Astrocyte (in vitro differentiated cells and primary cell): Measurements from ENCODE around the gene BUB1B. TPM values are rescaled to one million over a fixed set of nuclear protein-coding genes. Genes with fewer than 3 reads are reported as not detected.
"Not testable (repeated sequence)": the region's sequence is repeated elsewhere in the genome, so short reads cannot be mapped to it uniquely, and the experiment has no call there.

Source experiments
- DNase-seq: peaks from one replicate; pipeline ENCODE4 v3.0.0-alpha.2; 2010; ENCODE audit warnings: low read depth
- FAIRE-seq: peaks from 2 replicates; lab custom pipeline; 2011; peaks lifted over from hg19 to GRCh38; lab: Jason Lieb, UNC
- H2AFZ ChIP-seq: 2 replicates; pipeline ENCODE4 v1.6.0; 2012; ENCODE audit warnings: low read depth, low read length, inconsistent platforms
- H3K27ac ChIP-seq: 2 replicates; pipeline ENCODE4 v1.5.1; 2011; ENCODE audit warnings: low read depth, low read length, inconsistent platforms
- H3K27me3 ChIP-seq: 2 replicates; pipeline ENCODE4 v1.6.0; 2011; ENCODE audit warnings: low read length, inconsistent platforms; ENCODE audit not compliant: insufficient read depth
- H3K36me3 ChIP-seq: 2 replicates; pipeline ENCODE4 v1.5.1; 2011; ENCODE audit warnings: low read length, inconsistent platforms; ENCODE audit not compliant: insufficient read depth
- H3K4me1 ChIP-seq: 2 replicates; pipeline ENCODE4 v1.5.1; 2011; ENCODE audit warnings: low read length, inconsistent platforms; ENCODE audit not compliant: insufficient read depth
- H3K4me2 ChIP-seq: 2 replicates; pipeline ENCODE4 v1.6.0; 2012; ENCODE audit warnings: low read length, inconsistent platforms
- H3K4me3 ChIP-seq: 2 replicates; pipeline ENCODE4 v1.5.1; 2011; ENCODE audit warnings: low read depth, mild to moderate bottlenecking, low read length, inconsistent platforms; ENCODE audit not compliant: insufficient read depth
- H3K79me2 ChIP-seq: 2 replicates; pipeline ENCODE4 v1.6.0; 2012; ENCODE audit warnings: mild to moderate bottlenecking, low read length, inconsistent platforms; ENCODE audit not compliant: insufficient read depth
- H3K9ac ChIP-seq: 2 replicates; pipeline ENCODE4 v1.6.0; 2012; ENCODE audit warnings: mild to moderate bottlenecking, low read length, inconsistent platforms
- H3K9me3 ChIP-seq: 2 replicates; pipeline ENCODE4 v1.5.1; 2012; ENCODE audit warnings: low read depth, mild to moderate bottlenecking, low read length, inconsistent platforms; ENCODE audit not compliant: insufficient read depth
- H4K20me1 ChIP-seq: 2 replicates; pipeline ENCODE4 v1.6.0; 2012; ENCODE audit warnings: low read length, inconsistent platforms; ENCODE audit not compliant: insufficient read depth
- H3K27ac Mint-ChIP-seq: one replicate; pipeline ENCODE4 v1.8.0; 2021; ENCODE audit warnings: mild to moderate bottlenecking, mixed read lengths; ENCODE audit not compliant: unreplicated experiment
- H3K27me3 Mint-ChIP-seq: one replicate; pipeline ENCODE4 v1.8.0; 2021; ENCODE audit warnings: low read depth, mixed read lengths; ENCODE audit not compliant: unreplicated experiment
- H3K36me3 Mint-ChIP-seq: one replicate; pipeline ENCODE4 v1.8.0; 2021; ENCODE audit warnings: low read depth, mixed read lengths; ENCODE audit not compliant: unreplicated experiment
- H3K4me1 Mint-ChIP-seq: one replicate; pipeline ENCODE4 v1.8.0; 2021; ENCODE audit warnings: low read depth, mixed read lengths; ENCODE audit not compliant: unreplicated experiment
- H3K4me3 Mint-ChIP-seq: one replicate; pipeline ENCODE4 v1.8.0; 2021; ENCODE audit warnings: mild to moderate bottlenecking, moderate library complexity, mixed read lengths; ENCODE audit not compliant: unreplicated experiment
- H3K9me3 Mint-ChIP-seq: one replicate; pipeline ENCODE4 v1.8.0; 2021; ENCODE audit warnings: mild to moderate bottlenecking, mixed read lengths; ENCODE audit not compliant: unreplicated experiment
- CTCF ChIP-seq: IDR thresholded peaks from 2 replicates; pipeline ENCODE4 v1.5.1; 2011; ENCODE audit warnings: low read depth, mild to moderate bottlenecking, inconsistent platforms, low read length, moderate library complexity; ENCODE audit not compliant: insufficient read depth
- EZH2 ChIP-seq: IDR thresholded peaks from 2 replicates; pipeline ENCODE4 v1.6.1; 2012; ENCODE audit warnings: mild to moderate bottlenecking, low read length, inconsistent platforms; ENCODE audit not compliant: insufficient read depth
- total RNA-seq: library from RNA; stranded (reverse); gene quantifications from 2 replicates; pipeline ENCODE4 v1.2.1, GENCODE V29; 2021

Gene BUB1B
- total RNA-seq, 1 donor from 2014 or later: 5.2 TPM

- H3K27me3 ChIP-seq: no peaks in the 10 kb centered on the region
- no peaks in the 10 kb centered on the region for H4K20me1 ChIP-seq
- H3K4me2 ChIP-seq: peak overlapping the region; percentile 89
- Mint-ChIP-seq H3K4me3 (no peak overlapping the region), H3K27me3 (peaks cover 1% of the 10 kb centered on the region), H3K4me1 (no peaks in the 10 kb centered on the region), H3K9me3 (peaks cover 2% of the 10 kb centered on the region), H3K27ac (no peak overlapping the region), H3K36me3 (no peaks in the 10 kb centered on the region)
- FAIRE-seq: no peak
- peak overlapping the region; percentile 96 for H2AFZ ChIP-seq
- H3K9ac ChIP-seq: peak overlapping the region; percentile 86
- peak overlapping the region; percentile 97 for H3K4me3 ChIP-seq
- peak overlapping the region; percentile 67 for H3K27ac ChIP-seq
- H3K36me3 ChIP-seq: peaks cover 5% of the 10 kb centered on the region
- DNase-seq: no peak
- peaks cover 9% of the 10 kb centered on the region for H3K4me1 ChIP-seq
- peaks cover 55% of the 10 kb centered on the region for H3K79me2 ChIP-seq
- TF ChIP-seq EZH2 (no peak), CTCF (no peak)
- no peaks in the 10 kb centered on the region for H3K9me3 ChIP-seq
These were observed 973 bp downstream of the BUB1B start for GRCh38 chr15:40161693-40162391.

GRCh38 chr15:40162552-40162951 is 1.7 kb downstream of the BUB1B start:
- Histone ChIP-seq H3K79me2 (peaks cover 58% of the 10 kb centered on the region), H3K4me3 (peak overlapping the region; percentile 97)
- no peak for FAIRE-seq

GRCh38 chr15:40163657-40164416 is 3.0 kb downstream of the BUB1B start:
- TF ChIP-seq EZH2 (no peak), CTCF (no peak)
- peaks cover 1% of the 10 kb centered on the region for H3K27me3 Mint-ChIP-seq

More at GRCh38 chr15:40162552-40162951, 1.7 kb downstream of the BUB1B start:
- H3K36me3 ChIP-seq: peaks cover 5% of the 10 kb centered on the region
- Mint-ChIP-seq H3K36me3 (no peaks in the 10 kb centered on the region), H3K4me3 (no peak overlapping the region), H3K27ac (no peak overlapping the region), H3K27me3 (peaks cover 1% of the 10 kb centered on the region), H3K9me3 (peaks cover 2% of the 10 kb centered on the region), H3K4me1 (no peaks in the 10 kb centered on the region)
- no peak for DNase-seq
- peak overlapping the region; percentile 86 for H3K9ac ChIP-seq
- H2AFZ ChIP-seq: no peak overlapping the region
- H4K20me1 ChIP-seq: no peaks in the 10 kb centered on the region
- H3K27ac ChIP-seq: no peak overlapping the region
- peak overlapping the region; percentile 89 for H3K4me2 ChIP-seq
- no peaks in the 10 kb centered on the region for H3K9me3 ChIP-seq
- no peaks in the 10 kb centered on the region for H3K27me3 ChIP-seq
- no peak for TF ChIP-seq EZH2
- H3K4me1 ChIP-seq: peaks cover 9% of the 10 kb centered on the region

GRCh38 chr15:40167374-40167773 is 6.5 kb downstream of the BUB1B start:
- not testable (repeated sequence) for H3K27me3 Mint-ChIP-seq, H3K9ac ChIP-seq, H3K27ac Mint-ChIP-seq, H3K4me1 Mint-ChIP-seq, H3K4me2 ChIP-seq, H3K9me3 ChIP-seq, H4K20me1 ChIP-seq, H2AFZ ChIP-seq, DNase-seq, H3K9me3 Mint-ChIP-seq, H3K27ac ChIP-seq, H3K4me1 ChIP-seq, H3K27me3 ChIP-seq, FAIRE-seq, H3K4me3 Mint-ChIP-seq, H3K36me3 Mint-ChIP-seq, H3K4me3 ChIP-seq
- H3K36me3 ChIP-seq: peaks cover 19% of the 10 kb centered on the region
- H3K79me2 ChIP-seq: peaks cover 51% of the 10 kb centered on the region

More at GRCh38 chr15:40163657-40164416, 3.0 kb downstream of the BUB1B start:
- no peaks in the 10 kb centered on the region for H3K27me3 ChIP-seq
- H3K36me3 Mint-ChIP-seq: no peaks in the 10 kb centered on the region
- no peak overlapping the region for H3K27ac ChIP-seq
- H3K4me3 ChIP-seq: no peak overlapping the region
- no peak overlapping the region for H3K4me3 Mint-ChIP-seq
- no peak for FAIRE-seq
- no peak for DNase-seq
- H3K27ac Mint-ChIP-seq: no peak overlapping the region
- H3K9ac ChIP-seq: no peak overlapping the region
- H2AFZ ChIP-seq: no peak overlapping the region
- peaks cover 9% of the 10 kb centered on the region for H3K4me1 ChIP-seq
- H3K79me2 ChIP-seq: peaks cover 66% of the 10 kb centered on the region
- H3K36me3 ChIP-seq: peaks cover 5% of the 10 kb centered on the region
- peaks cover 2% of the 10 kb centered on the region for H3K9me3 Mint-ChIP-seq
- no peaks in the 10 kb centered on the region for H3K4me1 Mint-ChIP-seq
- H3K4me2 ChIP-seq: peak overlapping the region; percentile 11
- no peaks in the 10 kb centered on the region for H3K9me3 ChIP-seq
- H4K20me1 ChIP-seq: no peaks in the 10 kb centered on the region
